Measurements from ENCODE around the gene SLC22A6. TPM values are rescaled to one million over a fixed set of nuclear protein-coding genes. Genes with fewer than 3 reads are reported as not detected.

Gene SLC22A6
- total RNA-seq, 1 donor, result not detected

DNA sequence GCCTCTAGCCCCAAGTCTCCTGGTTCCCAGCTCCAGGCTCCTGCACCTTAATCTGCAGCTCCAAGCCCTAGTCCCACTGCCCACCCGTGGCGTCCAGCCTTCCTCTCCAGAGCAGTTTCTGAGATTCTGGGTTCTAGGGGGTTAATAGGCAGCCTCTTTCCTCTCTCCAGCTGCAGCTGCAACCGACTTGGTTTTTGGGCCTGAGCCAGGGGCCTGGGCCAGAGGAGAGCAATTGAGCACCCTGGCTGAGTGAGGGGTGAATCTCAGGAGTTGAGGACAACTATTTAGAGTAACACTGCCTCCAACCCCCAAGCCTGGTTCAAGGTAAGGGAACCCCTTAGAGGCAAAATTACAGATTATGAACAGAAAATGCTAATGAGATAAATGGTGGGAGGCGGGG lies 54.6 kb downstream of the SLC22A6 start:
- Histone ChIP-seq H3K4me1 (ENCODE audit: insufficient read depth, low read length) (peaks cover 16% of the 10 kb centered on the region), H3K4me3 (ENCODE audit: low read length) (no peak overlapping the region), H3K9me3 (ENCODE audit: low read depth, low read length) (no peaks in the 10 kb centered on the region), H3K27me3 (ENCODE audit: insufficient read depth, low read length) (peaks cover 42% of the 10 kb centered on the region)

DNA sequence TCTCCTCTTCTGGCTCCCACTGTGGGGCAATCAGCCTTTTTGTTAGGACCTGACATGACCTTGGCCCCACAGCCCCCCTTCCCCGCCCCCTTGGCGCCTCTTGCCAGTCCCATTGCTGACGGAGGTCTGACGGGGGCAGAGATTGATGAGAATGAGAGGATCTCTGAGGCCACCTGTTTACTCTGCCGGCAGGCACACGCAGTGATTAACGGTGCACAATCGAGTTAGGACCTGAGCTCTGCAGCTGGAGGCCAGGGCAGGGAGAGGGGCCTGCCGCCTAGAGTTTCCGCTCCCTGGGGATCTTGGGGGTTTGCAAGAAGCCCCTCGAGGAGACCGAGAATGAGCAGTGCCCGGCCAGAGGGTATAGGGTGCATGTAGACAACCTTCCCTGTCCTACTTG lies 56.8 kb downstream of the SLC22A6 start:
- no peak overlapping the region for H3K4me3 ChIP-seq (ENCODE audit: low read length)
- peaks cover 27% of the 10 kb centered on the region for H3K4me1 ChIP-seq (ENCODE audit: insufficient read depth, low read length)
- no peaks in the 10 kb centered on the region for H3K9me3 ChIP-seq (ENCODE audit: low read depth, low read length)
- peaks cover 58% of the 10 kb centered on the region for H3K27me3 ChIP-seq (ENCODE audit: insufficient read depth, low read length)

DNA sequence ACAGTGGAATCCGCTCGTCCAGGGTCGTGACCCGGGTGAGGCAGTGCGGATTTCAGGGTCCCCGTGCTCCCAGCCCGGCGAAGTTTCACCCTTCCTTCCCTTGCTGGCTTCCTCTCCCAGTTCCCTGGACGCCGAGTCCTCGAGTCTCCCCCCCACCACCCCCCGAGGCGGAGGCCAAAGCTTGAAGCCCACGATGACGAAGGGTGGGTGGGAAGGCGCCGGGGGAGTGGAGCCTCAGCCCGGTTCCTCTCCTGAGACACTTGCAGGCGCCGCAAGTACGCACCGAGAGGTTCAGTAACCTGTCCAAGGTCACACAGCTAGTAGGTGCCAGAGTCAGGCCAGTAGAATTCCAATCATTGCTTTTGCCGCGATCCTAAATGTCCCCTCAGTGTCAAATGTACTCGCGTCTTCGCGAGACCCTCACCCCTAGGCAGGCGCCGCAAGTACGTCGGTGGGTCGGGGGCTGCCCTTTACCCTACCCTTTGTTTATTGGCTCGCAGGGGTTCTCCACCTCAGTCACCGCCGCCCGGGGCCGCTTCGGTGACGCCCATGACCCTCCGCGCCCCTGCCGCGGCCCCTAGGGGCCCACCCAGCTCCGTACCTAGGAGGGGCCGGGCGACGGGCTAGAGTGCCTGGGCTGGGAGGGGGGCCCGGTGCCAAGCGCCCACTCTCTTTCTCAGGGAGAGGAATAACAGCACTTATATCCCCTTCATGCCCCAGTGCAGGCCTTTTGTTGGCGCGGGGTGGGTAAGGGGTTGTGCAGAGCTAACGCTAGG lies 57.9 kb downstream of the SLC22A6 start:
- no peak overlapping the region for H3K4me3 ChIP-seq (ENCODE audit: low read length)
- H3K4me1 ChIP-seq (ENCODE audit: insufficient read depth, low read length), result peaks cover 27% of the 10 kb centered on the region
- no peaks in the 10 kb centered on the region for H3K9me3 ChIP-seq (ENCODE audit: low read depth, low read length)
- peaks cover 66% of the 10 kb centered on the region for H3K27me3 ChIP-seq (ENCODE audit: insufficient read depth, low read length)

Other genes starting within 250 kb of the SLC22A6 start
- 5.7 TPM for gene ZBTB3, start 230.8 kb downstream of the SLC22A6 start, total RNA-seq
- 32.0 TPM for gene POLR2G, start 223.4 kb downstream of the SLC22A6 start, total RNA-seq
- 7.3 TPM for gene TAF6L, start 213.6 kb downstream of the SLC22A6 start, total RNA-seq
- 25.8 TPM for gene TMEM179B, start 197.6 kb downstream of the SLC22A6 start, total RNA-seq
- gene TMEM223, start 193.0 kb downstream of the SLC22A6 start, total RNA-seq, result 8.5 TPM
- gene NXF1, start 179.5 kb downstream of the SLC22A6 start, total RNA-seq, result 169 TPM
- gene STX5, start 152.9 kb downstream of the SLC22A6 start, total RNA-seq, result 48.2 TPM
- 2.4 TPM for gene TEX54, start 152.1 kb downstream of the SLC22A6 start, total RNA-seq
- 143 TPM for gene WDR74, start 145.4 kb downstream of the SLC22A6 start, total RNA-seq
- 125 TPM for gene SLC3A2, start 104.1 kb downstream of the SLC22A6 start, total RNA-seq
- gene CHRM1, start 63.6 kb downstream of the SLC22A6 start, total RNA-seq, result not detected
- not detected for gene SLC22A8, start 30.9 kb upstream of the SLC22A6 start, total RNA-seq
- gene SLC22A24, start 159.3 kb upstream of the SLC22A6 start, total RNA-seq, result not detected

Data from mononuclear cell (primary cell).